SU-DHL-6 (cell line): ENCODE results near the gene ADAMTS17.

Experiments used
- EZH2phosphoT487 ChIP-seq: fragments of 200-600 bp; sonication (generic), shearing (Covaris generic); conservative IDR thresholded peaks from 2 replicates; pipeline ENCODE4 v1.6.1; 2018; ENCODE audit warnings: mild to moderate bottlenecking, antibody characterized with exemption, low read length, moderate library complexity, mixed read lengths
- TF ChIP-seq, protein P1 (sequence below): fragments of 200-600 bp; sonication (generic); IDR thresholded peaks from one replicate; pipeline ENCODE4 v1.5.1; 2017; ENCODE audit warnings: antibody characterized with exemption, mild to moderate bottlenecking, low read length, moderate library complexity; ENCODE audit not compliant: insufficient read depth, poor library complexity, severe bottlenecking

GRCh38 chr15:100281096-100281917 is 60.5 kb downstream of the ADAMTS17 start:
- TF ChIP-seq, protein P1, sequence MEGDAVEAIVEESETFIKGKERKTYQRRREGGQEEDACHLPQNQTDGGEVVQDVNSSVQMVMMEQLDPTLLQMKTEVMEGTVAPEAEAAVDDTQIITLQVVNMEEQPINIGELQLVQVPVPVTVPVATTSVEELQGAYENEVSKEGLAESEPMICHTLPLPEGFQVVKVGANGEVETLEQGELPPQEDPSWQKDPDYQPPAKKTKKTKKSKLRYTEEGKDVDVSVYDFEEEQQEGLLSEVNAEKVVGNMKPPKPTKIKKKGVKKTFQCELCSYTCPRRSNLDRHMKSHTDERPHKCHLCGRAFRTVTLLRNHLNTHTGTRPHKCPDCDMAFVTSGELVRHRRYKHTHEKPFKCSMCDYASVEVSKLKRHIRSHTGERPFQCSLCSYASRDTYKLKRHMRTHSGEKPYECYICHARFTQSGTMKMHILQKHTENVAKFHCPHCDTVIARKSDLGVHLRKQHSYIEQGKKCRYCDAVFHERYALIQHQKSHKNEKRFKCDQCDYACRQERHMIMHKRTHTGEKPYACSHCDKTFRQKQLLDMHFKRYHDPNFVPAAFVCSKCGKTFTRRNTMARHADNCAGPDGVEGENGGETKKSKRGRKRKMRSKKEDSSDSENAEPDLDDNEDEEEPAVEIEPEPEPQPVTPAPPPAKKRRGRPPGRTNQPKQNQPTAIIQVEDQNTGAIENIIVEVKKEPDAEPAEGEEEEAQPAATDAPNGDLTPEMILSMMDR: no peak
- no peak for TF ChIP-seq EZH2phosphoT487
